ENCODE results near the gene KCNJ18.
"Not testable (repeated sequence)": the region's sequence is repeated elsewhere in the genome, so short reads cannot be mapped to it uniquely, and the experiment has no call there.

KCNJ18 gene

GRCh38 chr17:21739485-21739884 is 47.2 kb downstream of the KCNJ18 start:
- not testable (repeated sequence) for DNase-seq (ENCODE audit: low read depth); H3K4me3 ChIP-seq (replicated peaks; ENCODE audit: low read depth, low read length)

GRCh38 chr17:21740836-21741235 is 48.5 kb downstream of the KCNJ18 start:
- not testable (repeated sequence) for DNase-seq (ENCODE audit: low read depth); H3K4me3 ChIP-seq (replicated peaks; ENCODE audit: low read depth, low read length)

- DNase-seq (ENCODE audit: low read depth); H3K4me3 ChIP-seq (replicated peaks; ENCODE audit: low read depth, low read length): not testable (repeated sequence)
These were observed 49.2 kb downstream of the KCNJ18 start for GRCh38 chr17:21741520-21741919.

GRCh38 chr17:21742326-21742725 is 50.0 kb downstream of the KCNJ18 start:
- DNase-seq (ENCODE audit: low read depth), result no peak
- no peak for TF ChIP-seq CTCF (IDR thresholded peaks at IDR 0.05; ENCODE audit: low read length, missing control alignments)
- H3K4me3 ChIP-seq (replicated peaks; ENCODE audit: low read depth, low read length), result no peak overlapping the region

- not testable (repeated sequence) for H3K4me3 ChIP-seq (replicated peaks; ENCODE audit: low read depth, low read length); DNase-seq (ENCODE audit: low read depth)
These were observed 51.8 kb downstream of the KCNJ18 start for GRCh38 chr17:21744151-21744550.

- DNase-seq (ENCODE audit: low read depth); H3K4me3 ChIP-seq (replicated peaks; ENCODE audit: low read depth, low read length): not testable (repeated sequence)
These were observed 52.3 kb downstream of the KCNJ18 start for GRCh38 chr17:21744621-21745020.

- not testable (repeated sequence) for DNase-seq (ENCODE audit: low read depth); H3K4me3 ChIP-seq (replicated peaks; ENCODE audit: low read depth, low read length)
These were observed 53.2 kb downstream of the KCNJ18 start for GRCh38 chr17:21745385-21746054.

- not testable (repeated sequence) for H3K4me3 ChIP-seq (replicated peaks; ENCODE audit: low read depth, low read length); DNase-seq (ENCODE audit: low read depth)
These were observed 54.1 kb downstream of the KCNJ18 start for GRCh38 chr17:21746415-21746814.

- DNase-seq (ENCODE audit: low read depth); H3K4me3 ChIP-seq (replicated peaks; ENCODE audit: low read depth, low read length): not testable (repeated sequence)
These were observed 55.0 kb downstream of the KCNJ18 start for GRCh38 chr17:21747195-21747915.

GRCh38 chr17:21748686-21749085 is 56.4 kb downstream of the KCNJ18 start:
- DNase-seq (ENCODE audit: low read depth), result not testable (repeated sequence)

GRCh38 chr17:21749696-21750531 is 57.6 kb downstream of the KCNJ18 start:
- not testable (repeated sequence) for DNase-seq (ENCODE audit: low read depth); H3K4me3 ChIP-seq (replicated peaks; ENCODE audit: low read depth, low read length)

More at GRCh38 chr17:21748686-21749085, 56.4 kb downstream of the KCNJ18 start:
- H3K4me3 ChIP-seq (replicated peaks; ENCODE audit: low read depth, low read length), result not testable (repeated sequence)

- DNase-seq (ENCODE audit: low read depth), result not testable (repeated sequence)
These were observed 58.8 kb downstream of the KCNJ18 start for GRCh38 chr17:21751111-21751510.

More at GRCh38 chr17:21751111-21751510, 58.8 kb downstream of the KCNJ18 start:
- H3K4me3 ChIP-seq (replicated peaks; ENCODE audit: low read depth, low read length), result not testable (repeated sequence)

Data from fibroblast of pulmonary artery (primary cell).